ENCODE measurements around the gene HIF3A. TPM values are rescaled to one million over a fixed set of nuclear protein-coding genes. Genes with fewer than 3 reads are reported as not detected.

Gene HIF3A
- total RNA-seq, 2 experiments from 2014 or later: not detected

DNA sequence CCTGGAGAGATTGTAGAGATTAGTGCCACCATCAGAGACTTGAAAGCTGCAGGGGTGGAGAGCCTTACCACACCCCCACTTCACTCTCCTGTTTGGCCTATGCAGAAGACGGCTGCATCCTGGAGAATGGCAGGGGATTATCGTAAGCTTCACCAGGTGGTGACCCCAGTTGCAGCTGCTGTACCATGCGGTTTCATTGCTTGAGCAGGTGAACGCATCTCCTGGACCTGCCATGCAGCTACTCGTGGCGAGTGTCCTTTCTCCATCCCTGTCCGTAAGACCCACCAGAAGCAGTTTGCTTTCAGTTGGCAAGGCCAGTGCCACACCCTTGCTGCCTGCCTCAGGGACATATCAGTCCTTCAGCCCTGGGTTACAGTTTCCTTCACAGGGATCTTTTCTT, 71.3 kb downstream of the HIF3A start:
- Histone ChIP-seq H3K27me3 (ENCODE audit: control insufficient read depth in 1 of 2, insufficient read depth in 2 of 2, low read length in 2 of 2) (no peaks in the 10 kb centered on the region), H3K36me3 (ENCODE audit: insufficient read depth, low read length) (peaks cover 45% of the 10 kb centered on the region), H3K27ac (ENCODE audit: low read depth in 1 of 2, low read length in 2 of 2) (no peak overlapping the region), H3K4me1 (ENCODE audit: insufficient read depth, low read length) (peaks cover 20% of the 10 kb centered on the region), H3K9me3 (ENCODE audit: control insufficient read depth in 1 of 2, insufficient read depth in 1 of 2, low read length in 2 of 2) (no peaks in the 10 kb centered on the region), H3K4me3 (ENCODE audit: low read length) (no peak overlapping the region)
- Mint-ChIP-seq H3K27ac (no peak overlapping the region), H3K36me3 (ENCODE audit: low read depth) (peaks cover 53% of the 10 kb centered on the region), H3K4me1 (ENCODE audit: low read depth) (peaks cover 37% of the 10 kb centered on the region), H3K4me3 (no peak overlapping the region), H3K9me3 (no peaks in the 10 kb centered on the region), H3K27me3 (no peaks in the 10 kb centered on the region)
- POLR2A ChIA-PET: no interaction called here
- CTCF ChIA-PET: no interaction called here
- intact Hi-C loops (cut with DNase I, micrococcal nuclease): no loop called here
- DNase-seq: no peak
- ATAC-seq (ENCODE audit: poor library complexity): no peak
- TF ChIP-seq, protein P1, sequence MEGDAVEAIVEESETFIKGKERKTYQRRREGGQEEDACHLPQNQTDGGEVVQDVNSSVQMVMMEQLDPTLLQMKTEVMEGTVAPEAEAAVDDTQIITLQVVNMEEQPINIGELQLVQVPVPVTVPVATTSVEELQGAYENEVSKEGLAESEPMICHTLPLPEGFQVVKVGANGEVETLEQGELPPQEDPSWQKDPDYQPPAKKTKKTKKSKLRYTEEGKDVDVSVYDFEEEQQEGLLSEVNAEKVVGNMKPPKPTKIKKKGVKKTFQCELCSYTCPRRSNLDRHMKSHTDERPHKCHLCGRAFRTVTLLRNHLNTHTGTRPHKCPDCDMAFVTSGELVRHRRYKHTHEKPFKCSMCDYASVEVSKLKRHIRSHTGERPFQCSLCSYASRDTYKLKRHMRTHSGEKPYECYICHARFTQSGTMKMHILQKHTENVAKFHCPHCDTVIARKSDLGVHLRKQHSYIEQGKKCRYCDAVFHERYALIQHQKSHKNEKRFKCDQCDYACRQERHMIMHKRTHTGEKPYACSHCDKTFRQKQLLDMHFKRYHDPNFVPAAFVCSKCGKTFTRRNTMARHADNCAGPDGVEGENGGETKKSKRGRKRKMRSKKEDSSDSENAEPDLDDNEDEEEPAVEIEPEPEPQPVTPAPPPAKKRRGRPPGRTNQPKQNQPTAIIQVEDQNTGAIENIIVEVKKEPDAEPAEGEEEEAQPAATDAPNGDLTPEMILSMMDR (IDR thresholded peaks at IDR 0.05): no peak

DNA sequence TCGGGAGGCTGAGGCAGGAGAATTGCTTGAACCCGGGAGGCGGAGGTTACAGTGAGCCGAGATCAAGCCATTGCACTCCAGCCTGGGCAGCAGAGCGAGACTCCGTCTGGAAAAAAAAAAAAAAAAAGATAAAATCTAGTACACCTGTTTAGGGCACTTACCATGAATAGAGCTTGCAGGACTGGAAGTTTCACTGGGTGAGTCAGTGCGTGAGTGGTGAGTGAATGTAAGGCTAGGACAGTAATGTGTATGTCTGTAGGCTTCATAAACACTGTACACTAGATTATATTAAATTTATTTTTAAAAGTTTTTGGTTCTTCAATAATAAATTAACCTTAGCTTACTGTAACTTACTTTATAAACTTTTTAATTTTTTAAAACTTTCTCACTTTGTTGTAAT, 73.0 kb downstream of the HIF3A start:
- TF ChIP-seq, protein P1 (IDR thresholded peaks at IDR 0.05): no peak
- ChIA-PET CTCF (interaction anchor here (1.3 kb wide), 1 partner anchor 26 kb away, joined by 4 read pairs; no protein-coding TSS in a partner anchor), POLR2A (no interaction called here)
- Histone ChIP-seq H3K36me3 (ENCODE audit: insufficient read depth, low read length) (peaks cover 34% of the 10 kb centered on the region), H3K4me3 (ENCODE audit: low read length) (no peak overlapping the region), H3K27ac (ENCODE audit: low read depth in 1 of 2, low read length in 2 of 2) (no peak overlapping the region), H3K4me1 (ENCODE audit: insufficient read depth, low read length) (peaks cover 26% of the 10 kb centered on the region), H3K9me3 (ENCODE audit: control insufficient read depth in 1 of 2, insufficient read depth in 1 of 2, low read length in 2 of 2) (no peaks in the 10 kb centered on the region), H3K27me3 (ENCODE audit: control insufficient read depth in 1 of 2, insufficient read depth in 2 of 2, low read length in 2 of 2) (no peaks in the 10 kb centered on the region)
- H3K4me3 Mint-ChIP-seq: no peak overlapping the region
- no peaks in the 10 kb centered on the region for H3K27me3 Mint-ChIP-seq
- H3K4me1 Mint-ChIP-seq (ENCODE audit: low read depth): peaks cover 27% of the 10 kb centered on the region
- DNase-seq (peak in 1 of 14 experiments; percentile 8), ATAC-seq (ENCODE audit: poor library complexity) (no peak)
- peaks cover 39% of the 10 kb centered on the region for H3K36me3 Mint-ChIP-seq (ENCODE audit: low read depth)
- H3K9me3 Mint-ChIP-seq: no peaks in the 10 kb centered on the region
- no peak overlapping the region for H3K27ac Mint-ChIP-seq
- intact Hi-C loops (cut with DNase I, micrococcal nuclease): no loop called here

DNA sequence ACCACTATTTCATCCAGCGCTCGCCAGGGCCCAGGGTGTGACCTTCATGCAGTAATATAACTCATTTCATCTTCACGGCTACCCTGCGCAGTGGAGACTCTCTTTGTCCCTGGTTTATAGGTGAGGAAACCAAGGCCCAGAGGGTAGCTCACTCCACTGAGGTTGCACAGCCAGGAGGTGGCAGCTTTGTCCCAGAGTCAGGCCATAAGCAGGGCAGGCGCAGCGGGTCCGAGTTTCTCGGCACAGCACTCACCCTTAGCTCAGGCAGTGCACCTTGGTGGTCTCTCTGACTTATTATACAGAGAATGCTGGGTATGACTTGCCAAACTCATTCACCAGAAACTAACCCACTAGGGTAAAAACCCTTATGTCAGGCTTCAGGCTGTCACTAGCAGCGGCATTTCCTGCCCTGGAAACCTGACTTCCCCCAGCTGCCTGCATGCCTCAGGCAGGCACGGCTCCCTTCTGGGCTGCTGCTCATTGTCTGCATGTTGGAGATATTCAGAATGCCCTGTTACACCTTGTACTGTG, 74.6 kb downstream of the HIF3A start:
- ATAC-seq (ENCODE audit: poor library complexity): peak; percentile 59
- ChIA-PET POLR2A (no interaction called here), CTCF (no interaction called here)
- Mint-ChIP-seq H3K27me3 (no peaks in the 10 kb centered on the region), H3K9me3 (no peaks in the 10 kb centered on the region), H3K27ac (no peak overlapping the region), H3K4me3 (no peak overlapping the region), H3K36me3 (ENCODE audit: low read depth) (peaks cover 35% of the 10 kb centered on the region), H3K4me1 (ENCODE audit: low read depth) (peaks cover 27% of the 10 kb centered on the region)
- no peaks in the 10 kb centered on the region for H3K9me3 ChIP-seq (ENCODE audit: control insufficient read depth in 1 of 2, insufficient read depth in 1 of 2, low read length in 2 of 2)
- no peak overlapping the region for H3K27ac ChIP-seq (ENCODE audit: low read depth in 1 of 2, low read length in 2 of 2)
- intact Hi-C loops (cut with DNase I, micrococcal nuclease): no loop called here
- no peak overlapping the region for H3K4me3 ChIP-seq (ENCODE audit: low read length)
- H3K36me3 ChIP-seq (ENCODE audit: insufficient read depth, low read length): peaks cover 38% of the 10 kb centered on the region
- peak in 2 of 14 experiments; percentile 16 to 31 for DNase-seq
- no peaks in the 10 kb centered on the region for H3K27me3 ChIP-seq (ENCODE audit: control insufficient read depth in 1 of 2, insufficient read depth in 2 of 2, low read length in 2 of 2)
- peaks cover 26% of the 10 kb centered on the region for H3K4me1 ChIP-seq (ENCODE audit: insufficient read depth, low read length)
- TF ChIP-seq, protein P1 (IDR thresholded peaks at IDR 0.05): no peak

Measured in CD4-positive, alpha-beta T cell (primary cell).